Measurements from ENCODE around the gene HMG20A.

HMG20A gene

GRCh38 chr15:77436822-77437221 is 16.1 kb downstream of the HMG20A start:
- no peak for DNase-seq

- no peak for DNase-seq
These were observed 16.6 kb downstream of the HMG20A start for GRCh38 chr15:77437264-77437663.

- no peak for DNase-seq
These were observed 19.8 kb downstream of the HMG20A start for GRCh38 chr15:77440378-77440999.

- peak; percentile 71 for DNase-seq
These were observed 26.2 kb downstream of the HMG20A start for GRCh38 chr15:77446840-77447390.

- no peak for DNase-seq
These were observed 33.6 kb downstream of the HMG20A start for GRCh38 chr15:77454265-77454664.

GRCh38 chr15:77454951-77455350 is 34.3 kb downstream of the HMG20A start:
- no peak for DNase-seq

- no peak for DNase-seq
These were observed 35.1 kb downstream of the HMG20A start for GRCh38 chr15:77455696-77456321.

GRCh38 chr15:77456746-77457145 is 36.1 kb downstream of the HMG20A start:
- DNase-seq: no peak

GRCh38 chr15:77457191-77457904 is 36.7 kb downstream of the HMG20A start:
- no peak for DNase-seq

- no peak for DNase-seq
These were observed 37.2 kb downstream of the HMG20A start for GRCh38 chr15:77457905-77458265.

- DNase-seq: no peak
These were observed 38.3 kb downstream of the HMG20A start for GRCh38 chr15:77459031-77459430.

- DNase-seq: no peak
These were observed 40.8 kb downstream of the HMG20A start for GRCh38 chr15:77461486-77461885.

- no peak for DNase-seq
These were observed 43.6 kb downstream of the HMG20A start for GRCh38 chr15:77464129-77464865.

GRCh38 chr15:77466521-77466920 is 45.8 kb downstream of the HMG20A start:
- DNase-seq: no peak

GRCh38 chr15:77468896-77469295 is 48.2 kb downstream of the HMG20A start:
- no peak for DNase-seq

GRCh38 chr15:77470235-77470634 is 49.5 kb downstream of the HMG20A start:
- no peak for DNase-seq

GRCh38 chr15:77473328-77473727 is 52.6 kb downstream of the HMG20A start:
- DNase-seq: no peak

GRCh38 chr15:77474310-77474988 is 53.8 kb downstream of the HMG20A start:
- DNase-seq: peak; percentile 54

GRCh38 chr15:77475001-77475400 is 54.3 kb downstream of the HMG20A start:
- peak; percentile 92 for DNase-seq

- DNase-seq: peak; percentile 83
These were observed 55.2 kb downstream of the HMG20A start for GRCh38 chr15:77475898-77476297.

- DNase-seq: no peak
These were observed 56.3 kb downstream of the HMG20A start for GRCh38 chr15:77476995-77477394.

GRCh38 chr15:77478051-77478450 is 57.4 kb downstream of the HMG20A start:
- DNase-seq: no peak

GRCh38 chr15:77479015-77479414 is 58.3 kb downstream of the HMG20A start:
- no peak for DNase-seq

All from NCI-H82 (cell line).